CD1c-positive myeloid dendritic cell (primary cell): ENCODE data around the gene PITPNB.

Experiments used
- DNase-seq: peaks from one replicate; pipeline ENCODE4 v3.0.0-alpha.2; 2016; ENCODE audit errors: extremely low spot score

PITPNB gene

GRCh38 chr22:27859336-27859735 is 59.7 kb downstream of the PITPNB start:
- no peak for DNase-seq

DNA sequence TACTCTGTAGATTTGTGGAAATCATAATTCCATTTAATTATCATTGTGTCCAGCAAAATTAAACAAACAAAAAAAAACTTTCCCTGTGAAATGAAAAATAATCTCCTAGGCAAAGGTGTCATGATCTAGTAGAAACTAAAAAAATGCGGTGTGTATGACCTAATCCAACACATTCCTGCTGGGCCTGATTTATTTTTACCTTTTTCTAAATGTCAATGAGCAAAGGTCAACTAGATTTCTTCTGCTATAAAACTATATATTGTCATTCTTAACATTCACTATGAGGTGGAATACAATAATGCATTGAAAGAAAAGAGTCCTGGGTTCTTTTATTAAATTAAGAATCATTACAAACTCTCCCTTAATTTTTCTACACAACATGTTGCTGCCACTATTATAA is 60.4 kb downstream of the PITPNB start:
- no peak for DNase-seq

DNA sequence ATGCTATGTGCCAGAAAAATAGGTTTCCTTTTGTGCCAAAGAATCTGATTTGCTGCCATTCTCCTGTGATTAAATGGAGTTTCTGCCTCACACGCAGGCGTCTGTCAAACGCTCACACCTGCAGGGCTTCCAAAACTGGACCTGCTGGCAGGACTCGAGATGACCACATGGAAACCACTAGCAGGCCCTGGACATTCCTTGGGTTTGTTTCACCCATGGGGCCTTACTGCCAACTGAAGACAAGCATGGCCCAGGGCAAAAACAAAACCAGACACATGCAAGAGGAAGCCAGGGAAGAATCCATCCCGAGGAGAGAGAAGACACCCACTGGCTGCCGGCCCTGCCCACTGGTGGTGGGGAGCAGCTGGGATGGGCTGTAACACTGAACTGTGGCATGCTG is 61.6 kb downstream of the PITPNB start:
- DNase-seq, result no peak

DNA sequence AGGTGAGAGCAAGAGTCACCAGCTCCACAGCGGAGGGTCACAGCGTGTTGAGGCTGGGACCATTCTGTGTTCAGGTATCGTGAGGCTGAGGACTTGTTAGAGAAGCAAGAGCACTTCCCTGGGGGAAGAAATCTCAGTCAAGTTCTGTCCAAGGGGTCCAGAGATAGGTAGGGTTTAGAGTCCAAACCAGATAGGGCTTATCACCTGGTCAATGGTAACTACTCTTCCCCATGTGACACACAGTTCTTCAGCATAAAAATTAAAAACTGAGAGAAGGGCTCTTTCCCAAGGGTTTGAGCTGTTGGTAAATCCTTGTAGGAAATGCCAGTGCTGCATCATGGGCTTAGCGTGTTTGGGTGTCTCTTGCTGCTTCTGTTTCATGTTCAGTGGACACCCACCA is 62.7 kb downstream of the PITPNB start:
- no peak for DNase-seq

GRCh38 chr22:27853424-27853823 is 65.6 kb downstream of the PITPNB start:
- no peak for DNase-seq

- DNase-seq, result no peak
These were observed 66.9 kb downstream of the PITPNB start for GRCh38 chr22:27851974-27852746.

DNA sequence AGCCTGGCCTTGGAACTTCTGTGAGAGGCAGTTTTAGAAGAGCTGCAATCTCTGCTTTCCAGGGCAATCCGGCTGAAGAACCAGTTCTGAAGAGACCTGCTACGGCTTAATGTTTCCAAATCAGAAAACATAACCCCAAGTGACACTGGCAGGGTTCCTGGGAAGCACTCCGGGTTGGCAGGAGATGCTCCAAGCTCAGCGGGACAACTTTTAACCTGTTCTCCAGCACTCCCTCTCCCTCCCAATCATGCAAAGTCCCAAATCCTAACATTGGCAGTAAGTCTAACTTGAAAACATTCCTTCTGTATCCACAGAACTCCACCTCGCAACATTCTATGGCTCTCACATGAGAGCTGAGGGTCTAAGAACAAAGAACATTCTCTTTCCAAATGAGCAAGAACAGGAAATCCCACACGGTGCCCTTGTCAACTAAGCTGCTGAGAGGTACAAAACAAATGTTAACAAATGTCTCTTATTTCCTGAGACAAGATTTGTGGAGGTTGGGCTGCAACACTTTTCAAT is 69.0 kb downstream of the PITPNB start:
- DNase-seq, result no peak

DNA sequence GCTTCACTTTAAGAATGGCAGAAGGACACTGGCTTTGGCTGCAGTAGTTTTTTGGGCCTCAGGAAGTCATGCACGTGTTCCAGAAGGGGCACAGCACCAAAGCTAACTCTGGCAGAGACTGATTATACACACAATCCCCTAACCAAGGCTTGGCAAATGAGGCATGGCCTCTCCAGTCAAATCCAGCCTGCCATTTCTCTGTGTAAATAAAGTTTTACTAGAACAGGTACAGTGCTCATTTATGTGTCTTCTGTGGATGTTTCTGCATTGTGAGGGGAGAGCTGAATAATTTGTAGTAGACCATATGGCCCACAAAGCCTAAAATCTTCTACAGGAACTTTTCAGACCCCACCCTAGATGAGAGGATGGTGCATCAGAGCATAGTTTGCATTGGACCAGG is 71.1 kb downstream of the PITPNB start:
- DNase-seq, result no peak

DNA sequence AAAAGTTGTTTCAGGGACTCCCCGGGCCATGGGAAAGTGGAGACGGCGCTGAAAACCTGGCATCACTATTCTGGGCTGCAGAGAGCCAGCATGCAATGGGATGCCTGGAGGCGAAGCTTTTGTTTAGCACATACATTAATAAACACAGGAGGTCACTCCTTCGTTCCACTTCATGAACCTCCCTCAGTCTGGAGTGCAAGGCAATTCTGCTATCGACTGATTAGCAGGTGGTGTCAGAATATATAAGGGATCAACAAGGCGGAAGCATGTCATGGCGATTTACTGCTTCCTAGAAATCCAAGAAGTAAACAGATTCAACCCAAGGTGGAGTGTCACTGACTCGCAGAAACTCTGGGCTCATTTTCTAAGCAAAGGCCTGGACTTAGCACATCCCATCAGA is 72.1 kb downstream of the PITPNB start:
- DNase-seq, result no peak

- no peak for DNase-seq
These were observed 72.8 kb downstream of the PITPNB start for GRCh38 chr22:27846248-27846757.

DNA sequence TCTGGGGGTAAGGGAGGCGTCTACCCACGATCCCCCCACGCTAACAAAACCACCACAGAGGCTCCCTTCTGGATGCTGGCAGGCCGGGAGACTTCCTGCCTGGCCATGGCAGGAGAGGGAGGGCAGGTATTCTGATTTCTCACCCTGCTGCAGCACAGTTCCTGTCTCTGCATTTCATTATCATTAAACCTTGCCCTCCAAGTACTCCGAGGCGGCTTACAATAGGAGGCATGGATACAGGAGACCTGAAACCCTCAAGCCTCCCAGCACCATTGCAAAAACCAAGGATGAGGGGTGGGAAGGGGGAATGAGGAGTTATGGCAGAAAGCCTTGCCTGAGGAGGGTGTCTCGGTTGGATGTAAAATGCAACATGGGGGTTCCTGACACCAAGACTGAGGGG is 73.4 kb downstream of the PITPNB start:
- DNase-seq, result no peak

- DNase-seq, result no peak
These were observed 74.1 kb downstream of the PITPNB start for GRCh38 chr22:27844656-27845591.

- no peak for DNase-seq
These were observed 74.8 kb downstream of the PITPNB start for GRCh38 chr22:27844256-27844655.

GRCh38 chr22:27843441-27843840 is 75.6 kb downstream of the PITPNB start:
- DNase-seq, result no peak

DNA sequence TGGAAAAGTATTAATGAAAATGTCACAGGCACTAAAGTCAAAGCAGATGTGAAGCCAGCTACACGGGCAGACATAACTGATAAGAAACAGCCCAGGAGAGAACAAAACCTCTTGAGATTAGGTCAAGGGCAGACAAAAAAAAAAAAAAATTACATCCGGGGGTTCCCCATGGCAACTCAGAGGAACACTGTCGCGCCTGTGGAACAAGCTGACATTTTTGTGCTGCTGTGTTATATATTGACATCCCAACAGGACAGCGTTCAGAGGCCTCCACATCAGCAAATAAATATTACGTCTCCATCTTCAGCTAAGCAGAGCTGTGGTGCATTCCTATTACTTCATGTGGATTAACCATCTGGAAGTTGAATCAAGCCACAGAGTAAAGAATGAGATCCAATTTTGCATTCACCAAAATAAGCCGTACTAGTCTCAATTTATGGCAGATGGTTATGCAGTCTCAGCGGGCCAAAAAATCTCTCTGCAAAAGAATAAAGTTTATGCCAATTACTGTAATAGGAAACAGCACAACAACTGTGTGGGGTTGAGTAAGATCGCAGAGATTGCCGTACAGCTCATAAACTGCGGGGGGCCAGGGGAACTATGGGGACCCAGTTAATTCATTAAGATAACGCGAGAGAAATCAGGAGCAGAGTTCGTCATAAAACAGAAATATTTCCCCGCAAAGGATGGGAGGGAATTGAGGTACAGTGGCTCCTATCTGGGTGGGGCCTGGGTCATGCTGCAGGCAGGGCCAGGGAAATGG is 76.2 kb downstream of the PITPNB start:
- DNase-seq, result no peak

GRCh38 chr22:27842201-27842600 is 76.9 kb downstream of the PITPNB start:
- DNase-seq, result no peak

GRCh38 chr22:27840436-27840835 is 78.6 kb downstream of the PITPNB start:
- no peak for DNase-seq

- DNase-seq, result no peak
These were observed 79.9 kb downstream of the PITPNB start for GRCh38 chr22:27839057-27839660.

GRCh38 chr22:27836181-27836580 is 82.9 kb downstream of the PITPNB start:
- no peak for DNase-seq

GRCh38 chr22:27835446-27835845 is 83.6 kb downstream of the PITPNB start:
- no peak for DNase-seq
